SH-SY5Y (cell line): Measurements from ENCODE around the gene ITPRID2.

Experiments used
- GATA2 ChIP-seq: IDR thresholded peaks from 2 replicates; pipeline ENCODE4 v1.6.1; 2011; ENCODE audit warnings: mild to moderate bottlenecking, low read depth, low read length
- GATA3 ChIP-seq: IDR thresholded peaks from 2 replicates; pipeline ENCODE4 v1.6.1; 2011; ENCODE audit warnings: low read depth, mild to moderate bottlenecking, low read length, moderate library complexity

GRCh38 chr2:181915102-181915501 lies 23.6 kb downstream of the ITPRID2 start:
- TF ChIP-seq GATA3 (no peak), GATA2 (no peak)
